H9 (cell line): ENCODE data around the gene SLC35F6. TPM values are rescaled to one million over a fixed set of nuclear protein-coding genes. Genes with fewer than 3 reads are reported as not detected.

Experiments
- DNase-seq: peaks from one replicate; pipeline ENCODE4 v3.0.0-alpha.2; 2017
- H2AFZ ChIP-seq: one replicate; pipeline ENCODE4 v1.6.1; 2013; ENCODE audit warnings: mild to moderate bottlenecking, low read length, control low read depth, moderate library complexity
- H2AK5ac ChIP-seq: 2 replicates; pipeline ENCODE4 v1.6.1; 2013; ENCODE audit warnings: low read length, control low read depth, mixed read lengths; ENCODE audit not compliant: insufficient read length
- H2BK120ac ChIP-seq: one replicate; pipeline ENCODE4 v1.6.1; 2013; ENCODE audit warnings: low read depth, mild to moderate bottlenecking, low read length, control low read depth, inconsistent platforms; ENCODE audit not compliant: poor library complexity, severe bottlenecking
- H2BK12ac ChIP-seq: 2 replicates; pipeline ENCODE4 v1.6.1; 2013; ENCODE audit warnings: low read length, control low read depth, mixed read lengths, low read depth; ENCODE audit not compliant: insufficient read length
- H2BK15ac ChIP-seq: 2 replicates; pipeline ENCODE4 v1.6.1; 2013; ENCODE audit warnings: low read depth, low read length, control low read depth
- H2BK20ac ChIP-seq: one replicate; pipeline ENCODE4 v1.6.1; 2013; ENCODE audit warnings: low read depth, mild to moderate bottlenecking, low read length, control low read depth, inconsistent platforms; ENCODE audit not compliant: poor library complexity, severe bottlenecking
- H2BK5ac ChIP-seq: 2 replicates; pipeline ENCODE4 v1.6.1; 2013; ENCODE audit warnings: low read length, control low read depth, mixed read lengths; ENCODE audit not compliant: insufficient read length
- H3K14ac ChIP-seq: 2 replicates; pipeline ENCODE4 v1.6.1; 2013; ENCODE audit warnings: low read length, control low read depth; ENCODE audit not compliant: insufficient read depth
- H3K18ac ChIP-seq: 2 replicates; pipeline ENCODE4 v1.6.1; 2013; ENCODE audit warnings: low read depth, mild to moderate bottlenecking, mixed read lengths, low read length, control low read depth; ENCODE audit not compliant: insufficient read length
- H3K23ac ChIP-seq: 2 replicates; pipeline ENCODE4 v1.6.1; 2013; ENCODE audit warnings: low read length, control low read depth, mixed read lengths, low read depth; ENCODE audit not compliant: insufficient read length
- H3K23me2 ChIP-seq: 2 replicates; pipeline ENCODE4 v1.6.1; 2013; ENCODE audit warnings: low read depth, mild to moderate bottlenecking, mixed read lengths, low read length, control low read depth; ENCODE audit not compliant: insufficient read length, poor library complexity, severe bottlenecking
- H3K27ac ChIP-seq: 2 replicates; pipeline ENCODE4 v1.5.1; 2013; ENCODE audit warnings: low read length, control low read depth, mixed read lengths, low read depth; ENCODE audit not compliant: insufficient read length
- H3K27me3 ChIP-seq: 2 replicates; pipeline ENCODE4 v1.6.1; 2013; ENCODE audit warnings: low read length, control low read depth, inconsistent platforms; ENCODE audit not compliant: insufficient read depth
- H3K4ac ChIP-seq: 2 replicates; pipeline ENCODE4 v1.6.1; 2013; ENCODE audit warnings: low read depth, mild to moderate bottlenecking, control low read depth, inconsistent platforms, low read length, moderate library complexity
- H3K4me1 ChIP-seq: 2 replicates; pipeline ENCODE4 v1.6.1; 2013; ENCODE audit warnings: low read length, control low read depth, inconsistent platforms; ENCODE audit not compliant: insufficient read depth
- H3K4me2 ChIP-seq: 2 replicates; pipeline ENCODE4 v1.6.1; 2013; ENCODE audit warnings: low read length, control low read depth, mixed read lengths; ENCODE audit not compliant: insufficient read length, insufficient read depth
- H3K56ac ChIP-seq: 2 replicates; pipeline ENCODE4 v1.6.1; 2013; ENCODE audit warnings: low read depth, mild to moderate bottlenecking, mixed read lengths, low read length, control low read depth; ENCODE audit not compliant: insufficient read length
- H3K79me1 ChIP-seq: 2 replicates; pipeline ENCODE4 v1.6.1; 2013; ENCODE audit warnings: low read depth, mild to moderate bottlenecking, moderate library complexity, low read length, control low read depth, inconsistent platforms; ENCODE audit not compliant: insufficient read depth, poor library complexity, severe bottlenecking
- H3K79me2 ChIP-seq: 2 replicates; pipeline ENCODE4 v1.6.1; 2013; ENCODE audit warnings: low read length, control low read depth, inconsistent platforms; ENCODE audit not compliant: insufficient read depth
- H3K9ac ChIP-seq: 2 replicates; pipeline ENCODE4 v1.6.1; 2013; ENCODE audit warnings: low read length, control low read depth, mixed read lengths; ENCODE audit not compliant: insufficient read length; ENCODE audit errors: extremely low read depth
- H3K9me3 ChIP-seq: one replicate; pipeline ENCODE4 v1.6.1; 2013; ENCODE audit warnings: low read depth, low read length, inconsistent platforms; ENCODE audit not compliant: control insufficient read depth
- H3T11ph ChIP-seq: one replicate; pipeline ENCODE4 v1.6.1; 2013; ENCODE audit warnings: mild to moderate bottlenecking, low read length, control low read depth, inconsistent platforms
- H4K20me1 ChIP-seq: one replicate; pipeline ENCODE4 v1.6.1; 2013; ENCODE audit not compliant: control insufficient read depth, insufficient read length, insufficient read depth
- H4K5ac ChIP-seq: 2 replicates; pipeline ENCODE4 v1.6.1; 2013; ENCODE audit warnings: low read depth, mild to moderate bottlenecking, mixed read lengths, low read length, control low read depth; ENCODE audit not compliant: insufficient read length
- H4K8ac ChIP-seq: replicated peaks from 2 replicates; pipeline ENCODE4 v1.6.1; 2013; ENCODE audit warnings: low read length, control low read depth, mixed read lengths, low read depth; ENCODE audit not compliant: insufficient read length
- H4K91ac ChIP-seq: 2 replicates; pipeline ENCODE4 v1.6.1; 2013; ENCODE audit warnings: low read depth, mild to moderate bottlenecking, moderate library complexity, mixed read lengths, low read length, control low read depth; ENCODE audit not compliant: insufficient read length
- H3K27ac Mint-ChIP-seq, 3 experiments: 2 replicates in 2 of 3; 3 replicates in 1 of 3; pipeline ENCODE4 v1.8.0; 2020 to 2021; ENCODE audit warnings: mixed read lengths in 3 of 3, mild to moderate bottlenecking in 1 of 3, moderate library complexity in 1 of 3
- H3K27me3 Mint-ChIP-seq: 2 replicates; pipeline ENCODE4 v1.8.0; 2021; ENCODE audit warnings: low read depth, mild to moderate bottlenecking, moderate library complexity, mixed read lengths
- H3K36me3 Mint-ChIP-seq, 3 experiments: 2 replicates in 2 of 3; 3 replicates in 1 of 3; pipeline ENCODE4 v1.8.0; 2020 to 2021; ENCODE audit warnings: low read depth in 3 of 3, mixed read lengths in 3 of 3; ENCODE audit not compliant: insufficient read depth in 1 of 3
- H3K4me1 Mint-ChIP-seq, 2 experiments: 2 replicates each; pipeline ENCODE4 v1.8.0; 2020; ENCODE audit warnings: mixed read lengths in 2 of 2
- H3K4me3 Mint-ChIP-seq, 2 experiments: 2 replicates in 1 of 2; 3 replicates in 1 of 2; pipeline ENCODE4 v1.8.0; 2020 to 2021; ENCODE audit warnings: mild to moderate bottlenecking in 2 of 2, mixed read lengths in 2 of 2, moderate library complexity in 1 of 2
- H3K9me3 Mint-ChIP-seq, 2 experiments: 2 replicates in 1 of 2; 3 replicates in 1 of 2; pipeline ENCODE4 v1.8.0; 2020; ENCODE audit warnings: mild to moderate bottlenecking in 2 of 2, mixed read lengths in 2 of 2, moderate library complexity in 1 of 2
- WGBS: extraction: QIAGEN DNeasy Blood & Tissue Kit; methylation state at CpG from one replicate; pipeline ENCODE4 v1.1.7; 2013; ENCODE audit warnings: missing lambda C conversion rate, low lambda C conversion rate, mixed read lengths; ENCODE audit not compliant: insufficient read length; ENCODE audit errors: extremely low coverage; 5-methylcytosine and 5-hydroxymethylcytosine counted together
- total RNA-seq: library from RNA; stranded (reverse); gene quantifications from 2 replicates; pipeline ENCODE4 v1.2.1, GENCODE V29; 2021
- TF ChIP-seq, protein P1 (sequence below): fragments of 200-600 bp; sonication (generic); conservative IDR thresholded peaks from 3 replicates; pipeline ENCODE4 v1.8.0; 2021; ENCODE audit warnings: antibody characterized with exemption, mild to moderate bottlenecking

SLC35F6 gene
- total RNA-seq, 1 experiment from 2014 or later, result 15.7 TPM

DNA sequence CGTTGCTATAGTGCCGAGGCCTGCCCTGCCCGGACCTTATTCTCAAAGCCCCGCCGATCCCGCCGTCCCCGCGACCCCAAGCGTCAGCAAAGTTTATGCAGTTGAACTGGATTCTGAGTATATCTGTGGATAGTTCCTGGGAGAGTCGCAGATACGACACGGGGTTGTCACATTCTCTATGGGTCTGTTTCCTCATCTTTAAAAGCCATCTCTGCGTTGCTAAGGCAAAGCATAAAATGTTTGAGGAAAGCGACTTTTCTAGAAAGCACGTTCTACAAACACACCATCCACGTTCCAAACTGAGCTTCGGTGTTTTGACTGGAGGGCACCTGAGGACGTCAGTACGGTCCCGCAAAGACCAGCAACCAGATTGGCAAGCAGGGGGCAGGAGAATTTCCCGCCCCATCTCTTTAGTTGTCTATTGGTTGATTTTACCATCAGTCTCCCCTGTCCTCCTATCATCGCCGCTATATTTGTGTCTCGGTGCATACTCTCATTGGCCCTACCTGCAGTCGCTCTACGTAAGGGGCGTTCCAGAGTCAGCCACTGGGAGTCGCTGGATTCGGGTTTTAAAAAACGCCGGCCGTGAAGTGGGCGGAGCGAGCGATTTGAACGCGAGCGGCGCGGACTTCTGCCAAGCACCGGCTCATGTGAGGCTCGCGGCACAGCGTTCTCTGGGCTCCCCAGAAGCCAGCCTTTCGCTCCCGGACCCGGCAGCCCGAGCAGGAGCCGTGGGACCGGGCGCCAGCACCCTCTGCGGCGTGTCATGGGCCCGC, 21.5 kb downstream of the SLC35F6 start, which contains the start of gene CENPA:
TSS of gene CENPA (plus strand) at position 626 of the 776 bp plus-strand sequence. CDS start at position 767, 141 bp downstream.
- Histone ChIP-seq H2AK5ac (no peak within 1 kb of the TSS), H4K8ac (no peak within 1 kb of the TSS), H2BK120ac (no peak within 1 kb of the TSS), H3K23me2 (peaks cover 7% of the 10 kb centered on the region), H3K4me2 (peak within 1 kb of the TSS; percentile 77), H3K9me3 (no peaks in the 10 kb centered on the region), H2AFZ (no peak within 1 kb of the TSS), H3K4me1 (no peaks in the 10 kb centered on the region; the same call in 1 of the 2 replicates), H3T11ph (no peak within 1 kb of the TSS), H2BK5ac (no peak within 1 kb of the TSS), H3K56ac (no peak within 1 kb of the TSS), H4K91ac (no peak within 1 kb of the TSS), H4K20me1 (no peaks in the 10 kb centered on the region), H2BK20ac (no peak within 1 kb of the TSS), H3K27me3 (no peaks in the 10 kb centered on the region), H3K18ac (peak within 1 kb of the TSS; percentile 83), H4K5ac (no peak within 1 kb of the TSS), H3K79me1 (peaks cover 4% of the 10 kb centered on the region), H3K9ac (peak within 1 kb of the TSS; percentile 80), H3K27ac (no peak within 1 kb of the TSS), H3K4ac (no peak within 1 kb of the TSS), H3K23ac (no peak within 1 kb of the TSS), H3K14ac (peak within 1 kb of the TSS; percentile 67; the same call in 1 of the 2 replicates), H3K79me2 (peaks cover 3% of the 10 kb centered on the region; the same call in 1 of the 2 replicates), H2BK12ac (no peak within 1 kb of the TSS), H2BK15ac (no peak within 1 kb of the TSS)
- Mint-ChIP-seq H3K27ac (peak within 1 kb of the TSS in 2 of 3 experiments; percentile 60 to 87; a peak in 3 of 7 replicates), H3K27me3 (peaks cover 7% of the 10 kb centered on the region; the same call in 1 of the 2 replicates), H3K4me3 (peak within 1 kb of the TSS; percentile 71 to 90), H3K9me3 (no peaks in the 10 kb centered on the region), H3K36me3 (peaks cover 17 to 24% (median 23%) of the 10 kb centered on the region in 3 experiments), H3K4me1 (peaks cover 15 to 21% of the 10 kb centered on the region in 2 experiments)
- TF ChIP-seq, protein P1, sequence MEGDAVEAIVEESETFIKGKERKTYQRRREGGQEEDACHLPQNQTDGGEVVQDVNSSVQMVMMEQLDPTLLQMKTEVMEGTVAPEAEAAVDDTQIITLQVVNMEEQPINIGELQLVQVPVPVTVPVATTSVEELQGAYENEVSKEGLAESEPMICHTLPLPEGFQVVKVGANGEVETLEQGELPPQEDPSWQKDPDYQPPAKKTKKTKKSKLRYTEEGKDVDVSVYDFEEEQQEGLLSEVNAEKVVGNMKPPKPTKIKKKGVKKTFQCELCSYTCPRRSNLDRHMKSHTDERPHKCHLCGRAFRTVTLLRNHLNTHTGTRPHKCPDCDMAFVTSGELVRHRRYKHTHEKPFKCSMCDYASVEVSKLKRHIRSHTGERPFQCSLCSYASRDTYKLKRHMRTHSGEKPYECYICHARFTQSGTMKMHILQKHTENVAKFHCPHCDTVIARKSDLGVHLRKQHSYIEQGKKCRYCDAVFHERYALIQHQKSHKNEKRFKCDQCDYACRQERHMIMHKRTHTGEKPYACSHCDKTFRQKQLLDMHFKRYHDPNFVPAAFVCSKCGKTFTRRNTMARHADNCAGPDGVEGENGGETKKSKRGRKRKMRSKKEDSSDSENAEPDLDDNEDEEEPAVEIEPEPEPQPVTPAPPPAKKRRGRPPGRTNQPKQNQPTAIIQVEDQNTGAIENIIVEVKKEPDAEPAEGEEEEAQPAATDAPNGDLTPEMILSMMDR, result no peak
- peak; percentile 98 for DNase-seq
- WGBS, result no CpG with 5 or more reads among the region's 55 CpGs
